Caco-2 (cell line): Measurements from ENCODE around the gene LTBP1. TPM values are rescaled to one million over a fixed set of nuclear protein-coding genes. Genes with fewer than 3 reads are reported as not detected.

ENCODE experiments used
- BruUV-seq: library from RNA; stranded (reverse); fragments of 400-500 nt; replicated peaks from 2 replicates; lab custom pipeline; 2021; lab: Mats Ljungman, UMichigan
- CTCF ChIA-PET: fragments of 300-600 bp; sonication (Branson Sonifier 250); formaldehyde crosslinking; loops from one replicate; lab custom pipeline; 2022; ENCODE audit warnings: antibody characterized with exemption; lab: Charles Lee
- POLR2A ChIA-PET: fragments of 300-600 bp; sonication (Branson Sonifier 250); formaldehyde crosslinking; loops from one replicate; lab custom pipeline; 2022; ENCODE audit warnings: antibody characterized with exemption; lab: Charles Lee
- DNase-seq, 2 experiments: peaks; one replicate each; pipeline versions ENCODE4 v3.0.0 to v3.0.0-alpha.2; 2020 to 2022
- H3K27me3 ChIP-seq: replicated peaks from 2 replicates; pipeline ENCODE4 v1.6.0; 2011; ENCODE audit warnings: low read length; ENCODE audit not compliant: control insufficient read depth, insufficient read depth
- H3K36me3 ChIP-seq: 2 replicates; pipeline ENCODE4 v1.5.1; 2011; ENCODE audit warnings: low read length; ENCODE audit not compliant: control insufficient read depth, insufficient read depth
- H3K4me1 ChIP-seq: fragments of 250-450 bp; sonication (Bioruptor Pico); 2 replicates; pipeline ENCODE4 v1.5.1; 2020; ENCODE audit warnings: mild to moderate bottlenecking
- H3K4me3 ChIP-seq: 2 replicates; pipeline ENCODE4 v1.5.1; 2011; ENCODE audit warnings: low read depth, mild to moderate bottlenecking, control low read depth, low read length
- H3K9me3 ChIP-seq: fragments of 250-450 bp; sonication (Bioruptor Pico); 2 replicates; pipeline ENCODE4 v1.5.1; 2020; ENCODE audit warnings: mild to moderate bottlenecking, moderate library complexity
- H3K27ac Mint-ChIP-seq: one replicate; pipeline ENCODE4 v1.8.0; 2022; ENCODE audit warnings: mixed read lengths; ENCODE audit not compliant: unreplicated experiment
- H3K27me3 Mint-ChIP-seq: one replicate; pipeline ENCODE4 v1.8.0; 2022; ENCODE audit warnings: mixed read lengths; ENCODE audit not compliant: insufficient read depth, unreplicated experiment
- H3K36me3 Mint-ChIP-seq: one replicate; pipeline ENCODE4 v1.8.0; 2022; ENCODE audit warnings: mild to moderate bottlenecking, mixed read lengths; ENCODE audit not compliant: insufficient read depth, unreplicated experiment
- H3K4me1 Mint-ChIP-seq: one replicate; pipeline ENCODE4 v1.8.0; 2022; ENCODE audit warnings: low read depth, mixed read lengths; ENCODE audit not compliant: unreplicated experiment
- H3K4me3 Mint-ChIP-seq: one replicate; pipeline ENCODE4 v1.8.0; 2022; ENCODE audit warnings: mild to moderate bottlenecking, moderate library complexity, mixed read lengths; ENCODE audit not compliant: unreplicated experiment
- H3K9me3 Mint-ChIP-seq: one replicate; pipeline ENCODE4 v1.8.0; 2022; ENCODE audit warnings: mixed read lengths; ENCODE audit not compliant: unreplicated experiment
- CTCF ChIP-seq, 2 experiments: fragments of 200-600 bp in 1 of 2; IDR thresholded peaks; 1 replicate in 1 of 2; 2 replicates in 1 of 2; pipeline versions ENCODE4 v1.5.1 to v1.8.0; 2011 to 2022; ENCODE audit warnings: antibody characterized with exemption in 1 of 2, control low read depth in 1 of 2, inconsistent platforms in 1 of 2, low read depth in 1 of 2, low read length in 1 of 2, mild to moderate bottlenecking in 1 of 2, moderate library complexity in 1 of 2; ENCODE audit not compliant: insufficient read depth in 1 of 2, severe bottlenecking in 1 of 2, unreplicated experiment in 1 of 2
- intact Hi-C: fragments of 100-400 bp; cut with micrococcal nuclease; formaldehyde crosslinking; loops from one replicate; pipeline ENCODE4 v1.10.0; 2022; ENCODE audit not compliant: unreplicated experiment
- total RNA-seq: library from RNA; stranded (reverse); gene quantifications from 2 replicates; pipeline ENCODE4 v1.2.3, GENCODE V29; 2022

LTBP1 gene
- total RNA-seq, 1 experiment from 2014 or later, result 64.2 TPM

GRCh38 chr2:33104052-33104623, 157.4 kb downstream of the LTBP1 start:
- ChIA-PET CTCF (no interaction called here), POLR2A (no interaction called here)
- Mint-ChIP-seq H3K27ac (no peak overlapping the region), H3K4me3 (no peak overlapping the region), H3K27me3 (no peaks in the 10 kb centered on the region), H3K4me1 (no peaks in the 10 kb centered on the region), H3K36me3 (no peaks in the 10 kb centered on the region), H3K9me3 (no peaks in the 10 kb centered on the region)
- no peak for DNase-seq
- H3K27me3 ChIP-seq, result no peaks in the 10 kb centered on the region
- no TSS peak for BruUV-seq
- H3K36me3 ChIP-seq, result no peaks in the 10 kb centered on the region
- H3K9me3 ChIP-seq, result 0 out of 2 replicates have a peak, but pooled peaks cover 2% of the 10 kb centered on the region
- H3K4me1 ChIP-seq, result no peaks in the 10 kb centered on the region
- TF ChIP-seq CTCF (IDR thresholded peaks at IDR 0.05; ENCODE audit: insufficient read depth in 1 of 2, low read depth in 1 of 2, low read length in 1 of 2, severe bottlenecking in 1 of 2, unreplicated experiment in 1 of 2), result no peak
- intact Hi-C loops, result loop anchor here (10.0 kb wide), 1 partner anchor 271 kb away; no protein-coding TSS in a partner anchor
- H3K4me3 ChIP-seq, result no peak overlapping the region

- POLR2A ChIA-PET, result no interaction called here
Measured at GRCh38 chr2:33104726-33105125, 158.0 kb downstream of the LTBP1 start.

GRCh38 chr2:33106115-33106514, 159.4 kb downstream of the LTBP1 start:
- H3K27ac Mint-ChIP-seq, result no peak overlapping the region
- no peaks in the 10 kb centered on the region for H3K36me3 Mint-ChIP-seq
- Histone ChIP-seq H3K4me1 (peaks cover 7% of the 10 kb centered on the region; the same call in 1 of the 2 replicates), H3K4me3 (no peak overlapping the region), H3K36me3 (no peaks in the 10 kb centered on the region), H3K27me3 (no peaks in the 10 kb centered on the region), H3K9me3 (0 out of 2 replicates have a peak, but pooled peaks cover 2% of the 10 kb centered on the region)
- no peak for TF ChIP-seq CTCF (IDR thresholded peaks at IDR 0.05; ENCODE audit: insufficient read depth in 1 of 2, low read depth in 1 of 2, low read length in 1 of 2, severe bottlenecking in 1 of 2, unreplicated experiment in 1 of 2)
- ChIA-PET CTCF (no interaction called here), POLR2A (no interaction called here)
- no peak for DNase-seq
- BruUV-seq, result no TSS peak
- intact Hi-C loops, result loop anchor here (10.0 kb wide), 1 partner anchor 269 kb away; no protein-coding TSS in a partner anchor
- H3K4me3 Mint-ChIP-seq, result no peak overlapping the region
- no peaks in the 10 kb centered on the region for H3K4me1 Mint-ChIP-seq
- no peaks in the 10 kb centered on the region for H3K27me3 Mint-ChIP-seq
- H3K9me3 Mint-ChIP-seq, result no peaks in the 10 kb centered on the region

More at GRCh38 chr2:33104726-33105125, 158.0 kb downstream of the LTBP1 start:
- DNase-seq, result no peak
- Histone ChIP-seq H3K36me3 (no peaks in the 10 kb centered on the region), H3K9me3 (0 out of 2 replicates have a peak, but pooled peaks cover 2% of the 10 kb centered on the region), H3K4me1 (no peaks in the 10 kb centered on the region), H3K27me3 (no peaks in the 10 kb centered on the region), H3K4me3 (no peak overlapping the region)
- no peak overlapping the region for H3K4me3 Mint-ChIP-seq
- no peaks in the 10 kb centered on the region for H3K36me3 Mint-ChIP-seq
- no peak overlapping the region for H3K27ac Mint-ChIP-seq
- TF ChIP-seq CTCF (IDR thresholded peaks at IDR 0.05; ENCODE audit: insufficient read depth in 1 of 2, low read depth in 1 of 2, low read length in 1 of 2, severe bottlenecking in 1 of 2, unreplicated experiment in 1 of 2), result no peak
- BruUV-seq, result no TSS peak
- intact Hi-C loops, result loop anchor here (10.0 kb wide), 1 partner anchor 270 kb away; no protein-coding TSS in a partner anchor
- no peaks in the 10 kb centered on the region for H3K4me1 Mint-ChIP-seq
- H3K27me3 Mint-ChIP-seq, result no peaks in the 10 kb centered on the region
- H3K9me3 Mint-ChIP-seq, result no peaks in the 10 kb centered on the region
- CTCF ChIA-PET, result no interaction called here
